NCI-H1694 (cell line): ENCODE measurements around the gene GIT2.
"Not testable (repeated sequence)": the region's sequence is repeated elsewhere in the genome, so short reads cannot be mapped to it uniquely, and the experiment has no call there.

Experiments used
- DNase-seq: peaks from one replicate; lab custom pipeline; 2025; lab: John Stamatoyannopoulos, UW

Gene GIT2

GRCh38 chr12:110004598-110004997 is 8.4 kb upstream of the GIT2 start:
- no peak for DNase-seq

GRCh38 chr12:110002676-110003515 is 6.7 kb upstream of the GIT2 start:
- DNase-seq = no peak

DNA sequence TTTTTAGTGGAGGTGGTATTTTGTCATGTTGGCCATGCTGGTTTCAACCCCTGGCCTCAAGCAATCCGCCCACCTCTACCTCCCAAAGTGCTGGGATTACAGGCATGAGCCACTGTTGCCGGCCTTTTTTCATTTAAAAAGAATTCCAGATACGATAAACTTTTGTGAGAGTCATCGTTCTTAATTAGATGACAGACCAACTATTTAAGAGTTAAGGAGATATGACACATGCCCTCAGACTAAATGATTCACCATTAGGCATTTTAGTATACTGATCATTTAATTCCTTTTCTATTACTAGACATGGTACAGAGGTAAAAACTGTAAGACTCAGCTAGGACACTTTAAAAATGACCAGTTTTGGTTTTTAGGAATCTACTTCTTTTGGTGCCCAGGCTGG is 5.4 kb upstream of the GIT2 start:
- DNase-seq = no peak

DNA sequence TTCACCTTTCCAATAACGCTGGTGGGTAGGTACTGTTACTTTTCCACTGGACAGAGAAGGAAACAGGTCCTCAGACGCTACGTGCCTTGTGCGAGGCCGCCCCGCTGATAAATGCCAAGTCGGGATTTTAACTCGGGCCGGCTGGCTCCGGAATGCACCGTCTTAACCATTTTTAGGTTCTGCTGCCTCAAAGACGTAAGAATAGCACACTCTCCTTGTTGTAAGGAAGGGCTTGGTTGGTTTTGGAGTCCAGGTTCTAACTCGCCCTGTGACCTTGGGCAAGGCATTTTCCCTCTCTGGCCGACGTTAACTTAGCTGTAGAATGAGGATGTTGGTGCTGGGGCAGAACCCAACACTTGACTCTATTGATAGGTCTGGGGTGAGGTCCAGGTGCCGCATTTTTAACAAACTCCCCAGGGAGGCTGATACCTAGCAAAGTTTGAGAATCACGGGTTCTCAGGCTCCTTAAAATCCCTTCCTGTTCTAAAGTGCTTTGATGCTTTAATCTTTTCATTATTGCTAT is 3.9 kb upstream of the GIT2 start:
- no peak for DNase-seq

- no peak for DNase-seq
These were observed 3.4 kb upstream of the GIT2 start for GRCh38 chr12:109999649-109999971.

- peak; percentile 58 for DNase-seq
These were observed 2.9 kb upstream of the GIT2 start, which contains the start of gene ANKRD13A for GRCh38 chr12:109998904-109999648. ANKRD13A (plus strand) TSS chr12:109999430; CDS start chr12:109999689, 259 bp downstream.

DNA sequence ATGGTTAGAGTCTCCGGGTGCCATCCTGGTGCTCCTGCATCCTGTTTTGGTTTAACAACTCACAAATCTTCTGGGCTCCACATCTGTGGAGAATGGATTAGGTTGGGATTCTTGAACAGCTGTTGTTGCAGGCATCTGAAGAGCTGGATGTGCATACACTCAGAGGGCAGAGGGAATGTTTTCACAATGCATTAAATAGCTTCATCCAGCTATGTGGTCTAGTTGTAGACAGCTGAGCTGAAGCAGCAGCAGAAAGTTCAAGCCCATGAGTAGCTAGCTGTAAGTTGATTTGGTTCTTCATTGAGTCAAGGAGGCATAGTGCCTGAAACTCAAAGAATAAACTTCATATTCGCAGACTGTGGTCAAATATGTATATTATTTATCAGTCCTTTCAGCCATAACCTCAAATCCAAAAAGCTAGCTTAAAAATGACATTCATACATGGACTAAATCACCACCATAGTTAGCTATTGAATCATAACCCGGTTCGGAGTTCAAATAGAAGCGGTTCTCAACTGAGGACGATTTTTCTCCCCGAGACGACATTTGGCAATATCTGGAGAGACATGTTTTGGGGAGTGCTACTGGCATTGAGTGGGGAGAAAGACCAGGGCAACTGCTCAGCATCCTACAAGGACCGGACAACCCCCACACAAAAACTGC is 2.2 kb upstream of the GIT2 start:
- DNase-seq = no peak

- DNase-seq = no peak
These were observed 1.2 kb upstream of the GIT2 start for GRCh38 chr12:109997393-109997792.

GRCh38 chr12:109996483-109996853 is 300 bp upstream of the GIT2 start:
- no peak for DNase-seq

GRCh38 chr12:109995361-109995685 is 845 bp downstream of the GIT2 start:
- no peak for DNase-seq

DNA sequence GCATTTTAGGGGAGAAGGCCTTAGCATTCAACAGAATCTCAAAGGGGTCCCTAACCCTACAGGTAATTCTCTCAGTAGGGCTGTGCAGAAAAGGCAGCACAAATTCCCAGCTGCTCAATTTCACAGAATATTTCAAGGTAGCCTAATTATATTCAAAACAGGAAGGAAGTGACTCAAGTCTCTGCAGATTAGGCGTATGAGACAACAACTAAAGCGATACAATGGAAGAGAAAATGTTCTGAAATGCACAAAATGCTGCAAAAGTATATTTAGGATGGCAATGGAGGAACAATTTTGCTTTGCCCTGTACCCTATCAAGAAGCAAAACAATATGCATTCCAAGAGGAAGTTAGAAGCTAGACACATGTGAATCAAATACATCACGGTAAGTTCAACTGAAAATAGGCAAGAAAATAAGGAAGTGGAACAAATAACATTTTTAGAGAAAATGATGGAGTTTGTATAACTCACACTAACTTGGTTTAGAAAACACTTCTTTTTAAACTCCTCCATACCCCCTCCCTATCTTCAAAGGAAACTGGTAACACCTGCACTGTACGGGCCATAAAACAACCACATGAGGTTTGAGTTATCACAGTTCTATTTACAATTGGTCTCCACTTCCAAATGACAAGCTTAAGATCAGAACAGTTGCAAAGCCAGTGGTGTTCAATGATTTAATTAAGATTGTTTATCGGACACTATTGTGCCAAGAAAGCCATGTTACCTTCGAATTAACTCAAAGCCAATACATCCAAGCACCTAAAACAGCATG is 1.6 kb downstream of the GIT2 start:
- no peak for DNase-seq

- no peak for DNase-seq
These were observed 3.1 kb downstream of the GIT2 start for GRCh38 chr12:109993091-109993490.

GRCh38 chr12:109991586-109991985 is 4.6 kb downstream of the GIT2 start:
- DNase-seq = no peak

DNA sequence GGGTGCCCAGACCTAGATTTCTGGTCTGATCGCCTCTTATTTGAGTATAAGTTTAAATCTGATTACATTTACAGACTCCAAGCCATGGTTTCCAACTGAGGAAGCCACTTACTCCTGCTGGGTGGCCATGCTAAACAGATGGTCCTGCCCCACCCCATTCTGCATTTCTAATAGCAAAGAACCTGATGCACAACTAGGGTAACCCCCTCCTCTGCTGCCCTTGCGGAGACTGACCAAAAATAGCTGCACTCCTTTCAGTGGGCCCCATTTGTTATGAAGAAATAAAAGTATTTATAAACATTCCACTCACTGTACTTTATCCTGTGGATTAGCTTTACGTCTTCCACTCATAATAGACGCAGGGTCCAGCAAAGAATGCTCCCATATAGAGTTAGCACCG is 6.8 kb downstream of the GIT2 start:
- no peak for DNase-seq

DNA sequence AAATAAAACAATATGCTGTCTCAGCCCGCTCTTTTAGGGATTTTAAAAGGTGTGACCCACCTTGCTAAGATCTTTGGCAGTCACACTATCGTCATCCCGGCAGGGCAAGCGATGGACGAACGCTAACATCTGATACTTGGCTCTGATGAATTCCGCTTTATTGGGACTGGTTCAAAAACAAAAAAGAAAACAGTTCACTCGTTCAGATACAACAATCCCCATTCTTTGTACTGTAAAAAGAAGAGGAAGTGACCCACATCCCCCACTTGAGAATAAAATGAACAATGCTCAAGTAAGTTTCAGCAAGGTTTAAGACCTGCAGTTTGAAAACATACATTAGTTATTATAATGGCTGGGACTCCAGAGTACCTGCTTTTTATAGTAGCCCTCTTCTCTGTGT is 7.3 kb downstream of the GIT2 start:
- DNase-seq = no peak

DNA sequence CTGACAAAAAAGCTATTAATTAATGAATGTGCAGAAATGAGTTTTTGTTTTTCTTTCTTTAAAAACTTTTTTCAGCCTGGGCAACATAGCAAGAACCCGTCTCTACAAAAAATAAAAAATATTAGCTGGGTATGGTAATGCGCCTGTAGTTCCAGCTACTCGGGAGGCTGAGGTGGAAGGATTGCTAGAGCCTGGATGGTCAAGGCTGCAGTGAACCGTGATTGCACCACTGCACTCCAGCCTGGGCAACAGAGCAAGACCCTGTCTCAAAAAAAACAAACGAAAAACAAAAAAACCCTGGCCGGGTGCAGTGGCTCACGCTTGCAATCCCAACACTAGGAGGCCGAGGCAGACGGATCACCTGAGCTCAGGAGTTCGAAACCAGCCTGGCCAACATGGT is 7.9 kb downstream of the GIT2 start:
- DNase-seq = no peak

- DNase-seq = no peak
These were observed 8.6 kb downstream of the GIT2 start for GRCh38 chr12:109987615-109988014.

- not testable (repeated sequence) for DNase-seq
These were observed 9.9 kb downstream of the GIT2 start for GRCh38 chr12:109986236-109986635.

GRCh38 chr12:109983432-109984142 is 12.6 kb downstream of the GIT2 start:
- DNase-seq = no peak

GRCh38 chr12:109982210-109982609 is 14.0 kb downstream of the GIT2 start:
- DNase-seq = no peak

- DNase-seq = no peak
These were observed 14.9 kb downstream of the GIT2 start for GRCh38 chr12:109981311-109981710.
